Left lobe of liver (tissue), 2 donors: ENCODE data around the gene DMXL2. TPM values are rescaled to one million over a fixed set of nuclear protein-coding genes. Genes with fewer than 3 reads are reported as not detected.
A peak's percentile ranks its signal among the peaks of the same experiment; 100 is the strongest.
"Not testable (repeated sequence)": the region's sequence is repeated elsewhere in the genome, so short reads cannot be mapped to it uniquely, and the experiment has no call there.

ENCODE experiments used
- ATAC-seq: fragments of 200-7000 bp; cut with Tn5 transposase; one replicate; pipeline ENCODE4 v1.9.1; 2020; ENCODE audit warnings: mild to moderate bottlenecking, moderate library complexity
- DNase-seq: peaks from one replicate; pipeline ENCODE4 v3.0.0-alpha.2; 2020; ENCODE audit warnings: low spot score
- total RNA-seq: library from RNA; stranded (reverse); gene quantifications from one replicate; pipeline ENCODE4 v1.2.1, GENCODE V29; 2021
- donor health status: DM: no; HTN: no; CAD: no; lungs with moderate emphysema.
- donor health status: DM: no; HTN: yes; CAD: no.

Gene DMXL2
- total RNA-seq, 1 donor from 2014 or later, result 9.9 TPM

DNA sequence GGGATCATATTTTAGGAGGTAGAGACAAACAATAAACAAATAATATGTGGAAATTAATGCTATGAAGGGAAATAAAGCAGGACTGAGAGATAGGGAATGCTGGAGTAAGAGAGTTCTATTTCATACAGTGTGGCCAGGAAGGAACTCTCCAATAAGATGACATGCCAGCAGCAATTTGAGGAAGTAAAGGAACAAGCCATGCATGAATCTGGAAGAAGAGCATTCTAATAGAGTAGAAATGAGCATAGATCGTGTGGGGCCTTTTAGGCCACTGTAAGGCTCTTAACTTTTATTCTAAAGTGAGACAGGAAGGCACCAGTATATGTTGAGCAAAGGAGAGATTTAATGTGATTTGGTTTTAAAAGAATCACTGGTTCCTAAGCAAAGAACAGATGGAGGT is 126.3 kb downstream of the DMXL2 start:
- DNase-seq, result no peak

DNA sequence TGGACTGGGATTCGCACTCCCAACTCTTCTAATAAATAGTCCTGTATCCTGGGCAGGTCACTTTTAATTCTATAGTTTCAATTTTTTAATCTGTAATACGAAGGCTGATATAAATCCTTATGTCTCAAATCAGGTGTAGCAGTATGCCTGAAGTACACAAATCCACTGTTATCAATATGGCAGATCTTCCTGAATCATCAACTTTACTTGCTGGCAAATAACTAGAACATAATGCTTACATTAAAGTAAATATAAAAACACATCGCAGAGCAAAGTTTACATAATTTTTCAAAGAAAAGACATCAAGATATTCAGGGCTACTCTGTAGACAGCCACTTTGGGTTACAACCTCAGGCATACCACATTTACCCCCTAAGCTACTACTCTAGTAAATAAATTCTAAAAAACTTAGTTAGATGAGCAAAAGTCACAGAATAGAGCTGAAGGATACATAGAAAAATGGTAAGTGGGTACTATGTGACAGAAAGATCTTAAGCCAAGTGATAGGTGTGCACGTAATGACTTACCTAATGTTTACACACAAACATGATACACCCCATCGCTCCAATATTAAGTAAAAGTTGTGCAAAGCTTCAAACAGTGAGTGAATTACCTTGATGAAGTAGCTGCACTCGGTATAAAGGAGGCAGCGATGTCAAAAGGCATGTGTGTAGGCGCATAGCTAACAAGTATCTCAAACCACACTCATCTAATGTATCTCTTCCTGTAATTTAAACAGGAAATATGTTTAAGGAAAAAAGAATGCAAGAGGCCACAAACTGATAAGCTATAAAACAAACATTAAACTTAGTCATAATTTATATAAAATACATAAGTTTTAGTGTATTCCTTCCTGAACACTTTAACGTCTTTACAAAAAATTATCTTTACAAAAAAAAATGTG is 127.9 kb downstream of the DMXL2 start:
- no peak for DNase-seq
- peak; percentile 39 for ATAC-seq

More for the DNA sequence above, 126.3 kb downstream of the DMXL2 start:
- ATAC-seq, result no peak

DNA sequence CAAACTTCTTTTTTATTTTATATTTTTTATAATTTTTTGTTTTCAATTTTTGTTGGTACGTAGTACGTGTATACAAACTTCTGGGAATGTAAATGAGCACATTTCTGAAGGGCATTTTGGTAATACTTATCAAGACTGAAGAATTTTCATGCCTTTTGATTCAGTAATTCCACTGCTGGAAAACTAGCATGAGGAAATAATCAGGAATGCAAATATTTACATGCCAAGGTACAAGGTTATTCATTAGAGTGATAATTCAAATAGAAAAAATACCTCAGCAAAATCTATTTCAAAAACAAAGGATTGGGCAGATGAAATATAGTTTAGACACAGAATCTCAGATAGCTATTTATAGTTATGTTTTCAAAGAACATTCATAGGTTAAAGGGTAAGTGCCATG is 128.7 kb downstream of the DMXL2 start:
- DNase-seq (no peak), ATAC-seq (peak; percentile 62)

DNA sequence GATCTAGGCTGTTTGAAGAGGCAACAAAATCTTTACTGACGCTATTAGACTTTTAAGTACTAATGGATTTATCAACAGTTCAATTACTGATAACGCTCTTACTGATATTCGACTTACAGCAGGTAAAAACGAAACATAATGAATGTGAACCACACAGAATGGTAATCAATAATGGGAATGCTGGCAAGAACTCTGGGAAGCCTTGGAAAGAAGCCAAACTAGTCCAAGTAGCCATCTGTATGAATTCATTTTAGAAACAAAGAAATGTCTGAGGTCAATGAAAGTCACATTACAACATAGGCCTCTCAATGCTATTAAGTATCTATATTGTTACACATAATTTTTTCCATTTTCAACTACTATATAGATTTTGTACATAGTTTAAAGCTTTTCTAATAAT is 130.0 kb downstream of the DMXL2 start:
- peak; percentile 53 for ATAC-seq

DNA sequence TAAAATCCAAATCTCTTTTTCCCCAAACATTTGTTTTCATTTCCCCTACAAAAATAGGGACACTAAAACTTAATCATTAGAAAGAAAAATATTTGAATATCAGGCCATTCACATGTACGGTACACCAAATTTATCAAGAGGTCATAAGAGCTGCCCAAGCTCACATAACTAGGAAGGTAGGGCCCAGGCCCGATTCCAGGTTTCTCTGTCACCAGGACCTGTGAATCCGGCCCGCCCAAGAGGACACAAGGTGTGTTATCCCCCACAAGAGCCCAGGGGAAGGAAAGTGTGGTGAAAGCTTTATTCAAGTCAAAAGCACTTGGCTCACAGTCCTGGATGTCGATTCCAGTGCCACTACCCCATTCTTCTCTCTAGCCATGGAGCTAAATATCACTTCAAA is 130.6 kb downstream of the DMXL2 start:
- no peak for DNase-seq
- peak; percentile 71 for ATAC-seq

More for the DNA sequence above, 130.0 kb downstream of the DMXL2 start:
- no peak for DNase-seq

DNA sequence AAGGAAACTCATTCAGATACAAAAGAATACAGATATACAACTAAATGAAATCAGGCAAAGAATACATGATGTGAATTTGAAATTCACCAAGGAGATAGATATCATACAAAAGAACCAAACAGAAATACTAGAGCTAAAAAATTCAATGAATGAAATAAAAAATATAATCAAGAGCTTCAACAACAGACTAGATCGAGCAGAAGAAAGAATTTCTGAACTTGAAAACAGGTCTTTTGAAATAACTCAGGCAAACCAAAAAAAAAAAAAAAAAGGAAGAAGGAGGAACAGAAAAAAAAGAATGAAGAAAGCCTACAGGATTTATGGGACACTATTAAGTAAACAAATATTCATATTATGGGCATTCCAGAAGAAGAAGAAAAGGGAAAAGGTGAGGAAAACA is 137.8 kb downstream of the DMXL2 start:
- no peak for DNase-seq
- ATAC-seq, result no peak

DNA sequence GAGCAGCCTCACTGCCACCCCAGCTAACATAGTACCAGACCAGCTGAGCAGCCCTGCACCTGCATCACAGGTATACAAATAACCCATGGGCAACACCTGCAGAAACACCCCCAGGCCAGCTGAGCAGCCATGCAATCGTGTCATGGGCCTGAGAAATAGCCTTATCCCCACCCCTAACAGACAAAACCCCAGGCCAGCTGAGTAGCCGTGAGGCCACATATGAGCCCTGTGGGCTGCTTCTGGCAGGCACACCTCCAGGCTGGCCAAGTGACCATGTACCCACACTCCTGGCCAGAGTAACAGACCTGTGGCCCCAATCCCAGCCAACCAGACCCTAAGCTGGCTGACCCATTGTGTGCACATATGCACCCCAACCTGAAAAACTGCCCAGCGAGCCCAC is 138.6 kb downstream of the DMXL2 start:
- DNase-seq, result no peak
- no peak for ATAC-seq

DNA sequence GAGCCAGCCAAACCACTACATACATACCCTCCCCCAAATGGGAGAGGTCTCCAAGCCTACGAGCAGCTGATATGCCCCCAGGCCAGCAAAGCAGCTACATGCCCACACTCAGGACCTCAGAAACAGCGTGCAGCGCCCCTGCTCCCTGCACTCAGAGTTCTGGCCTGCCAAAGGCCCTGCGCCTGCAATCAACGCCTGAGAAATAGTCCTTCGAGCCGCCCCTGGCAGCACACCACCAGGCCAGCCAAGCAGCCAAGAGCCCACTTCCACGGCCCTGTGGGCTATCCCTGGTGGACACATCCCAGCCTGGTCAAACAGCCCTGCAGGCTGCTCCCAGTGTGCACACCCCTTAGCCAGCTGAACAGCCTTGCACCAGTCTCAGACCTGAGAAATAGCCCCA is 139.1 kb downstream of the DMXL2 start:
- no peak for DNase-seq
- no peak for ATAC-seq

DNA sequence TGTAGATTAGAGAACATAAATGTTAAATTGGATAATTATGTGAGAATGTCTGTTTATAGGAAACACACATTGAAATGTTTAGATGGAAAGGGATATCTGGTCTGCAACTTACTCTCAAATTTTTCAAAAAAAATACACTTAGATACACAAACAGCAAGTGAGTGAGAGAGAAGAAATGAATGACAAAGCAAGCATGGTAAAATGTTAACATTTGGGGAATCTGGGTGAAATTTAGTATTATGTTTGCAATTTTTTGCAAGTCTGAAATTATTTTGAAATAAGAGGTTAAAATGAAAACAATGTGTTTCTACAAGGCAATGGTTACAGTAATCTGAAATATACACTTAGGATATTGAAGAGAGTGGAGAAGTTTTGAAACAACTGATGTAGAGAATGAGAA is 146.8 kb downstream of the DMXL2 start:
- no peak for ATAC-seq
- no peak for DNase-seq

DNA sequence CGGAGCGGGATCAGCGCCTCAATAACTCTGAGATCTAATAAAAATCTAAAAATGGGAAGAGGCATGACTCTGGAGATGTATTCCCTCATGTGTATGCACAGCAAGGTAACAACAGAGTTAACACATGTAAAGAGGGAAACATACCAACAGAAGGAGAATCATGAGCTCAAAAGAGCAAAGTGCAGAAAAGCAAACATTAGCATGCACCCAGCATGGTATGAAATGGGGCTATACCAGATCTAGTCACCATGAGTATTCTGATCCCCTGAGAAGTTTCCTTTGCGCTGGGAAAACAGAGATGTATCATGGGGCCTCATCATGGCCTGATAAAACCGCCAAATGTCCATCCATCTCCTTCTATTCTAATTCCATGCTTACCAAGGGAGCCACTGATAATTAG is 152.1 kb downstream of the DMXL2 start:
- DNase-seq (no peak), ATAC-seq (no peak)

DNA sequence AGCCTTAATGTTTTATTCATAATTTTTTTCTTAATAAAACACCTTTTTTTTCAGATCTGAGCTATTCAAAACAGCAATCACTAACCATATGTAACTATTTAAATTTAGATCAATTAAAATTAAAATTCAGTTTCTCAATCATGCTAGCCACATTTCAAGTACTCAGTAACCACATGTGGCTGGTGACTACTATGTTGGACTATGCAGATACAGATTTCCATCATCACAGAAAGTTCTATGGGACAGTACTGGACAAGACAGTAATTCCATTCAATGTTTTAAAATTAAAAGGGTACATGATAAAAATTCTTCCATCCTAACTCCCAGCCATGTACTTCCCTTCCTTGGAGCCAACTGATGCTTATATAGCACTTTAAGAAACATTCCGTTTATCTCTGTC is 161.8 kb downstream of the DMXL2 start:
- DNase-seq (no peak), ATAC-seq (no peak)

DNA sequence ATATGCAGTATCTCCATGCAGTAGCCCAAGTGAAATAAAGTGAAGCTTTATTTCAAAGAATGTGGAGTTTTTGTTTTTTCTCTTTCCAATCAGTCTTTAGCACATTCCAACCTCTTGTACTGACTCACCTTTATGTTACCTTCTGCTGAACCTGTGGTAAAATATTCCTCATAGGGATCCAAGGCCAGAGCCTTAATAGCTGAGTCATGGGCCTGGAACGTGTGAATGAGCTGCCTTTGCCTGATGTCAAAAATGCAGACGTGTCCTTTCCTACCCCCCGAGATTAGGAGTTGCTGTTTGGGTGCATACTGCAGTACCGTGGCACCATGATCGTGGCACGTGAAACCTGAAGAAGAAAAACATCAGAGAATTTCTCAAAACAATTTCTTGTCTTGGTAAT is 172.6 kb downstream of the DMXL2 start:
- DNase-seq (no peak), ATAC-seq (no peak)

DNA sequence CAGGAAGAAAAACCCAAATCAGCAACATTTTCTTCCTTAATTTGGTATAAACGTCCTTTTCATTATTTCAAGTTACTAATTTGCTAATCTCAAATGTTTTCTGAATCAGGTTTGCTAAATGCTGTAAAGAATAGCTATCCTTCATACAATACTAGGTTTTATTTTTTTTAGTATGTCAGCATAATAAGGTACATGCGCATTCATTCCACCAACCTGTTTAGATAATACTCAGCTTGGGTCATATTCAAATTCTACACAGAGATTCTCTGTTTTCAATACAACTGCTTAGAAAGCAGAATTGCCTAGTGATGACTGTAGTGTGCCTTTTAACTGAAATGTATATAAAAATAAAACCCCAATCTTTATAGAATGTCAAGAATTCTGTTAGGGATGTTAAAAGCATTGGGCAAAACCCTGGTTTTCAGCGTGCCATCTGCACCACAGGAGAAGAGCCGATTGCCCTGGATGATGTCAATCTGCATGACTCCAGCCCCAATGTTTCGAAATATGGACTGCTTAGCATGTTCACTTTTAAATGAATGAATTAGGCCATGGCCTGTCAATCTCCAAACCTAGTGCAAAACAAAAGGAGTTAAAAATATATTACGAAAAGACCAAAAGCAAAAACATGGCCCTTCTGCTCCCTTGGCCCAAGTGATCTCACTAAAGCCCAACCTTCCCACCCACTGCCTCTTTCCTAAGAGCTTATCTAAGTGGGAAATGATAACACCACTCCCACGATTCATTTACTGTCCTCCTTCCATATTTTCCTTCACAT is 173.8 kb downstream of the DMXL2 start:
- no peak for ATAC-seq

DNA sequence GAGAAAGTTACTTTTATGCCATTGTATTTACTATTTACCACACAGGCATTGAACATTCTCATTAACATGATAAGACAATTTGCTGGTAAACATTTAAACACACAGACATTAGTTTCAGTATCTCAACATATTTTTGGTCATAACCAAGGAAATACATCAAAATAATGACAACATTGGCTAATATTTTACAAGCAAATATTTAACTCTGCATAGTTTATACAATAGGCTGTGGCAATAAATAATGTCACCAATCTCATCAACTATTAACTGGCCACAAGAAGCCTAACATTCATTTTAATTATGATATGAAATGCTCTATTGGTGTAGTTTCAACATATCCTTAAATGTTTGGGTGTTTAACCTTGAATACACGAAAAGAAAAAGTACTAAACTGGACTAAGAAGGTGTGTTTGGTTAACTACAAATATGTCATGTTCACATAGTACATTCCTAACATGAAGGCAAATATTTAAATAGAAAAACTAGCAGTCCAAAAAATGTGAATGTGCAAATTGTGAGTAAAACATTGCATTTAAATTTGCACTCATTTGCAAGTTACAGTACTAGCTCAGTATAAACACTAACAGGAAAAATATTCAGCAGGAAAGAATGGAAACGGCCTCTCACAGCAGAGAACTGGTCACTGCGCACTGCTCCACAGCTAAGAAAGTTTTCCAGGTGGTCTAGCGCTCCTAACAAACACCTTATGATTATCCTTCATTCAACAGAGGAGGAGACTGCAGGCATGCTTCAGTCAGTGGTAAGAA is 174.5 kb downstream of the DMXL2 start:
- no peak for ATAC-seq
- DNase-seq, result no peak

More for the DNA sequence above, 173.8 kb downstream of the DMXL2 start:
- DNase-seq, result no peak

DNA sequence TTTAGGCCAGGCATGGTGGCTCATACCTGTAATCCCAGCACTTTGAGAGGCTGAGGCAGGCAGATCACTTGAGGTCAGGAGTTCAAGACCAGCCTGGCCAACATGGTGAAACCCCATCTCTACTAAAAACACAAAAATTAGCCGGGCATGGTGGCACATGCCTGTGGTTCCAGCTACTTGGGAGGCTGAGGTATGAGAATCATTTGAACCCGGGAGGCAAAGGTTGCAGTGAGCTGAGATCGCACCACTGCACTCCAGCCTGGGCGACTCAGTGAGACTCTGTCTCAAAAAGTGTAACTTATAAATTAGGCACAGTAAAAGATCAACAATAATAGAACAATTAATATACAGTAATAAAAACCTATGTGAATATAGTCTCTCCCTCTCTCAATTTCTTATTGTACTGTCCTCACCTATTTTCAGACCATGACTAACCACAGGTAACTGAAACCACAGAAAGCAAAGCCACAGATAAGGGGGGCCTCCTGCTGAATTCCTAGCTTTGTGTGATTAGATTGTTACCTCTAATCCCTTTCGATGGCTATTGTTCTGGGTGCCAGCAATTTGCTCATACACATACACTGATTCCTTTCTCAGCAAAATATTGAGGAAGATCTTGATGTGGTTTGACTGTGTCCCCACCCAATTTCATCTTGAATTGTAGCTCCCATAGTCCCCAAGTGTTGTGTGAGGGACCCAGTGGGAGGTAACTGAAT is 176.4 kb downstream of the DMXL2 start:
- ATAC-seq, DNase-seq: not testable (repeated sequence)

DNA sequence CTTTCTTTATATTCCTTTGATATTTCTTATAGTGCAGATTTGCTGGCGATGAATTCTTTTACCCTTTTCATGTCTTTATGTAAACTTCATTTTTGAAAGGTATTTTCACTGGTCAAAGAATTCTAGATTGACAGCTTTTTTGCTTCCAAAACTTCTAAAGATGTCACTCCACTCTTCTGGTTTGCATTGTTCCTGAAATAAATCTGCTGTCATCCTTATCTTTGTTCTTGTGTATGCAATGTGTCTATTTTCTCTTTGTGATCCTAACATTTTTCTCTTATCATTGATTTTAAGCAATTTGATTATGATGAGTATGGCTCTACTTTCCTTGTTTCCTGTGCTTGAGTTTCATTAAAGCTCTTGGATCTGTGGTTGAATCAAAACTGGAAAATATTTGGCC is 177.8 kb downstream of the DMXL2 start:
- no peak for DNase-seq
- no peak for ATAC-seq

DNA sequence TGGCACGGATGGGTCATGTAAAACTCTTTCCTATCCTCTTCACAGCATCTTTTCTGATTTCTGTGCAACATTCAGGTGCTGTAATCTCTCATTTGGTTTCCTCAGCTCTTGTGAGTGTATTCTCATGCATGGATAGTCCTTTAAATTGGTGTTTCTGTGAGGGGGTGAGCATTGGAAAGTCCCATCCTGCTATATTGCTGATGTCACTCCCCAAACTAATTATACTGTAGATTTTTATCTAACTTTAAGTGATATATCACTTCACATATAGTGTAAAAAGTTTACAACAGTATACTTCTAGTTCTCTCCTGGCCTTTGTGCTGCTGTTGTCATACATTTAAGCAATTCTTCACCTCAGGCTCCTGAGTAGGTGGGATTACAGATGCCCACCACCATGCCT is 178.5 kb downstream of the DMXL2 start:
- no peak for ATAC-seq
- no peak for DNase-seq

DNA sequence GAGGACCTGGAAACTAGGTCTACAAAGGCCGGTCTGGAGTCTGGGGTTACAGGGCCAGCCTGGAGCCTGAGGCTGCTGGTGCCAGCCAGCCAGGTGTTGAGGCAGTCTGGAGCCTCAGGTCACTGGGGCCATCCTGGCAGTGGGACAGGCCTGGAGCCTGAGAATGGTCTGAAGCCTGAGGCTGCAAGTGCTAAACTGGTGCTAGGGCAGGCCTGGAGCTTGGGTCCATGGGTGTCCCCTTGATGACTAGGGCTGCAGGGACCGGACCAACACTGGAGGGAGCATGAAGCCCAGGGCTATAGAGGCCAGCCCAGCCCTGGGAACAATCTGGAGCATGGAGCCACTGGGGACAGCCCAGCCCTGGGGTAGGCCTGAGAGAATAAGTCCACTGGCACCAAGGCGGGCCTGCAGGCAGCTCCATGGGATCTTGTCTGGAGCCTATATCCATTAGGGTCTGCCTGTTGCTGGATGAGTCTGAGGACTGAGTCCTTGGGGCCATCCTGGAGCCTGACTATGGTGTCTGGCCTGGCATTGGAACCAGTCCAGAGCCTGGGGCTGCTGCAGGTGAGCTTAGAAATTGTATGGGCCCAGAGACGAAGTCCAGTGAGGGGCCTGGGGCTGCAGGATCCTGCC is 179.2 kb downstream of the DMXL2 start:
- ATAC-seq, result peak; percentile 26
- DNase-seq, result no peak

DNA sequence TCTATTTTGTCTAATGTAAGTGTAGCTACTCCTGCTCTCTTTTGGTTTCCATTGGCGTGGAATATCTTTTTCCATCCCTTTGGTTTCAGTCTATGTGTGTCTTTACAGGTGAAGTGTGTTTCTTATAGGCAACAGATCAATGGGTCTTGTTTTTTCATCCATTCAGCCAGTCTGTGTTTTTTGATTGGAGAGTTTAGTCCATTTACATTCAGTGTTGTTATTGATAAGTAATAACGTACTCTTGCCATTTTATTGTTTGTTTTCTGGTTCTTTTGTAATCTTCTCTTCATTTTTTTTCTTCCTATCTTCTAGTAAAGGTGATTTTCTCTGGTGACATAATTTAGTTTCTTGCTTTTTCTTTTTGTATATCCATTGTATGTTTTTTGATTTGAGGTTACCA is 184.0 kb downstream of the DMXL2 start:
- ATAC-seq, result no peak
- DNase-seq, result no peak

DNA sequence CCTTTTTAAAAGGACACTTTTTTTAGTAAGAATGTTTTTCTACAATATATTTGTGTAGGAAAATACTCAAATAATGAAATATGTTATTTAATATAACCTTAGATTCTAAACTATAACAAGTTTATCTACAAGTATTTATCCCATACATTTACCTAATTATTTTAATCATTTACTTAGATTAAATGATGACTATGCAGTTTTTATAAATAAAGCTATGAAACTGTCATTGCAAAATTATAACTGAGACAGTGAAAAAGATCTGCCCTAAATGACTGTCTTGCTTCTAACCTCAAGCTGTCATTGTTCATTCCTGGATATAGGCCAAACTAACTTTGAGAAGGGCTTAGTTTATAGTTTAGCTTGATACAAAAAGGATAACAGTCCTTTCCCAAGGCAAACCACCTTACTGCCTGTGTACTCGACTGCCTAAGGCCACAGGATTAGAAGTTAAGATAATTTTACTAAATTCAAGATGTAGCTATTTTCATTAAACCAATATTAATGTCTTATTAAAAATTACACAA is 197.0 kb downstream of the DMXL2 start:
- ATAC-seq, result no peak
- no peak for DNase-seq
